SH-SY5Y (cell line): ENCODE results near the gene SLX4.

Source experiments
- GATA2 ChIP-seq: IDR thresholded peaks from 2 replicates; pipeline ENCODE4 v1.6.1; 2011; ENCODE audit warnings: mild to moderate bottlenecking, low read depth, low read length
- GATA3 ChIP-seq: IDR thresholded peaks from 2 replicates; pipeline ENCODE4 v1.6.1; 2011; ENCODE audit warnings: low read depth, mild to moderate bottlenecking, low read length, moderate library complexity

The SLX4 gene

GRCh38 chr16:3597226-3597625 is 14.2 kb downstream of the SLX4 start:
- no peak for TF ChIP-seq GATA3
- TF ChIP-seq GATA2: no peak

GRCh38 chr16:3596101-3596861 is 15.1 kb downstream of the SLX4 start:
- no peak for TF ChIP-seq GATA2
- TF ChIP-seq GATA3: no peak

- no peak for TF ChIP-seq GATA3
- no peak for TF ChIP-seq GATA2
Observed at GRCh38 chr16:3595521-3596021, 15.8 kb downstream of the SLX4 start.

GRCh38 chr16:3595110-3595486 is 16.3 kb downstream of the SLX4 start:
- TF ChIP-seq GATA3 (no peak), GATA2 (no peak)

GRCh38 chr16:3594316-3595109 is 16.9 kb downstream of the SLX4 start:
- TF ChIP-seq GATA2: no peak
- no peak for TF ChIP-seq GATA3

- TF ChIP-seq GATA2: no peak
- TF ChIP-seq GATA3: no peak
Observed at GRCh38 chr16:3592559-3592958, 18.8 kb downstream of the SLX4 start.

- no peak for TF ChIP-seq GATA3
- no peak for TF ChIP-seq GATA2
Observed at GRCh38 chr16:3591991-3592390, 19.4 kb downstream of the SLX4 start.

GRCh38 chr16:3591436-3591803 is 20.0 kb downstream of the SLX4 start:
- TF ChIP-seq GATA2: no peak
- no peak for TF ChIP-seq GATA3

- TF ChIP-seq GATA3 (no peak), GATA2 (no peak)
Observed at GRCh38 chr16:3590736-3591435, 20.5 kb downstream of the SLX4 start.

- TF ChIP-seq GATA3: no peak
- no peak for TF ChIP-seq GATA2
Observed at GRCh38 chr16:3589991-3590701, 21.3 kb downstream of the SLX4 start.

- TF ChIP-seq GATA2: no peak
- no peak for TF ChIP-seq GATA3
Observed at GRCh38 chr16:3589441-3589921, 21.9 kb downstream of the SLX4 start.

- TF ChIP-seq GATA3 (no peak), GATA2 (no peak)
Observed at GRCh38 chr16:3589001-3589400, 22.4 kb downstream of the SLX4 start.

- no peak for TF ChIP-seq GATA2
- no peak for TF ChIP-seq GATA3
Observed at GRCh38 chr16:3587547-3588110, 23.8 kb downstream of the SLX4 start.
